ENCODE data around the gene RAB11FIP4. TPM values are rescaled to one million over a fixed set of nuclear protein-coding genes. Genes with fewer than 3 reads are reported as not detected.

Gene RAB11FIP4
- total RNA-seq, 2 donors from 2014 or later = 0.83 to 1.0 TPM

GRCh38 chr17:31490019-31490650 lies 98.7 kb downstream of the RAB11FIP4 start:
- intact Hi-C loops (cut with DNase I) = no loop called here
- no peak for DNase-seq (ENCODE audit: low spot score)

GRCh38 chr17:31490671-31491375 lies 99.3 kb downstream of the RAB11FIP4 start:
- intact Hi-C loops (cut with DNase I) = no loop called here
- DNase-seq (ENCODE audit: low spot score) = no peak

DNA sequence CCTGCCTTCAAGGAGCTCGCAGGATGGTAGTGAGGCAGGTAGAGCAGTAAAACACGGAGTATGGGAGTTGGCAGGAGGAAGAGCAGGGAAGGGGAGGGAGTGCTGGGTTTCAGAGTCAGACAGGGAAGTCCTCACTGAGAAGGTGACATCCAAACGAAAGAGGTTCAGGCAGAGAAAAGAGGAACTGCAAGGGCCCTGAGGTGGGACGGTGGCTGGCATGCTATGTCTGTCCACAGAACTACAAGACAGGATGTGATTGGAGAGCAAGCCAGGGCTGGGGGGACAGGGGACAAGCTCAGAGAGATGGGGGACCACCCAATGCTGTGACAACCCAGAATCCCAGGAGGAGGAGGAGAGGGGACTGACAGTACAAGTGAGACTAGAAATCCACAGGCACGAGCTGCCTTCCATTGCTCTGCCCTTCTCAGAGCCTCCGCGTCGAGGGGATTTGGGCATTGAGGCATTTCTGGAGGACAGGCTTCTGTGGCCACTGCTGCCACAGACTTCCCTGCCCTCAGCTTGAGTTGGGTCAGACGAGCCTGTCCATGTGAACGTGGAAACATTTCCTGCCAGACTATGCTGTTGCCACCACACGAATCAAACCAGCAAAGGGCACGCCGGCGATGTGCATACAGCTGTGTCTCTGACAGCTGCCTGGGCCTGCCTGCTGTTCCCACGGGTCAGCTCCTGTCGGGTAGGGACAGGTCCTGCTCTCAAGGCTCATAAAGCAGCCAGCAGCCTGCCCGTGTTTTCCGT lies 100.1 kb downstream of the RAB11FIP4 start:
- DNase-seq (ENCODE audit: low spot score) = no peak
- intact Hi-C loops (cut with DNase I) = no loop called here

GRCh38 chr17:31492206-31492605 lies 100.7 kb downstream of the RAB11FIP4 start:
- DNase-seq (ENCODE audit: low spot score) = no peak
- intact Hi-C loops (cut with DNase I) = no loop called here

DNA sequence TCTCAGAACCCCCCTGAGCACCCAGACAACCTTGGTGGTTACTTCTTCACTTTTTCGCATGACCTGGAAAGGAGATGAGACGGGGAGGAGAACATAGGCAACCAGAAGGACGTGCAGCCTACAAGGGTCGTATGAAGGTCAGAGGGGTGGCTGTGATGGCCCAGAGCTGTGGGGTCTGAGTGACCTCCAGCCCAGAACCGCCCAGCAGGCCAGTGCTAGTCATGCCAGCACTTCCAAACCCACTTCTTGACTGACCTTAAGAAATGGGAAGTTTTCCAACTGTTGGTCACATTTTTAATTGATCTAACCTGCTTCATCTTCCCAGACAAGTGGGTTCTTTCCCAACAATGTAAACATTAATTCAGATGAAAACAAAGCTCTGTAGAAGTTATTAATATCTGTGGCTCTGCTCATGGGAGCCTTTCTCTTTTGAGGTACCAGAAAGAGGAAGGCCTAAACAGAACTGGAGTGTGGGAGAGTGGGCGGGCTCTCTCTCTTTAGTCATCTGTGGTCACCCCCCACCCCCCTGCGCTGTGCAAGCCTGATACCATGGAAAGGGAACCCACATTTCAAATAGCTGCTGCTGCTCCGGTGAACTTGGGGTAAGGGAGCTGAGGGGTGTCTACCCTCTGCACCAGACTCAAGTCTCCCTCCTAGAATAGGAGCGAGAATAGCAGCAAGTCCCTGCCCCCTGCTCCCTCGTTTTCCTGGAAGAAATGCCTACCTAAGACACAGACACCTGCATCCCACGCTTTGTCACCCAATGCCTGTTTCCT lies 101.6 kb downstream of the RAB11FIP4 start:
- intact Hi-C loops (cut with DNase I) = no loop called here
- no peak for DNase-seq (ENCODE audit: low spot score)

DNA sequence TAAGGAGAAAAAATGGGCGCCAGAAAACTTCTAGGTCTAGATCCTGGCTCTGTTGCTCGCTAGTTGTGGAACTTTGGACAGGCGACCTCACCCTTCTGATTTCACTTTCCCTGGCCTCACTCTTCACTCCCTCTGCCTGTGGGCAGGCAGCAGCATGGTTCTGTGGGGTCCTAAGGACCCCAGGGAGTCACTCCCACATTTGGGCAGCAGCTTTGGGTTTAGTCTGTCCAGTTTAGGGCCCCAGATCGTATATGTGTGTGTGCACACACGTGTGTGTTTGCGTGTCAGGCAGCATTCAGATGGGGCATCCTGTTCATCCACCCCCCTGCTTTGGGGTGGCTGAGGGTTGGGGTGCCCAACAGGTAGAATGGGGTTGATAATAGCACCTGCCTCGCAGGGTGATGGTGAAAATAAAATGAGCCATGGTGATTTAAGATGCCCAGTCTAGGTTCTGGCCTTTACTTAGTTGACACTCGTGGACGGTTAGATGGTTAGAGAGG lies 102.2 kb downstream of the RAB11FIP4 start:
- intact Hi-C loops (cut with DNase I) = no loop called here
- DNase-seq (ENCODE audit: low spot score) = no peak

DNA sequence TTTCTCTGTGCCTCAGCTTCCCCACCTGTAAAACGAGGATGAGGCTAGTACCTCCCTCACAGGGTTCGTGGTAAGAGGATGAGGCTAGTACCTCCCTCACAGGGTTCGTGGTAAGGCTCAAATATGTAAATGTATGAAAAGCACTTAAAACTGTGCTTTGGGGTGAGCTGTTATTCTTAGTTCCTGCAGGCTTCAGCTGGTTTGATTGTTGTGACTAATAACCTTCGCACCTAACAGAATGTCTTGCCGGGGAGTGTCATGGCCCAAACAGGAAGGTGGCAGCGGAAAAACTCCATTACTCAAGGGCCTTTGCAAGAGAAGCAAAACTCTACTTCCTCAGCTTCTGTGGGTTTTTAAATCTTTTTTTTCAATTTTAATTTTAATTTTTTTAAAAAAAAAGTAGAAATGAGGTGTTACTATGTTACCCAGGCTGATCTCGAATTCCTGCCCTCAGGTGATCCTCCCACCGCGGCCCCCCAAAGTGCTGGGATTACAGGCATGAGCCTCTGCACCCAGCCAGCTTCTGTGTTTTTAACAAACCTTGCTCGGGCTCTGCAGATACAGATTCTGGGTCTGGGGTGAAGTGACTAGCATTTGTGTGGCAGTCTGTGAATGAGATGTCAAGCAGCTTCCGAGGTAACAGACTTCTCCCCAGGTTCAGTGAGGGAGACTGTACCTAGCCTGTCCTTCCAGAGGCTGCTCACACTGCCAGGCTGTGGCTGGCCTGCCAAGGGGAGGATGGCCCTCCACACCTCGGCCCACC lies 103.0 kb downstream of the RAB11FIP4 start:
- no peak for DNase-seq (ENCODE audit: low spot score)
- intact Hi-C loops (cut with DNase I) = no loop called here

DNA sequence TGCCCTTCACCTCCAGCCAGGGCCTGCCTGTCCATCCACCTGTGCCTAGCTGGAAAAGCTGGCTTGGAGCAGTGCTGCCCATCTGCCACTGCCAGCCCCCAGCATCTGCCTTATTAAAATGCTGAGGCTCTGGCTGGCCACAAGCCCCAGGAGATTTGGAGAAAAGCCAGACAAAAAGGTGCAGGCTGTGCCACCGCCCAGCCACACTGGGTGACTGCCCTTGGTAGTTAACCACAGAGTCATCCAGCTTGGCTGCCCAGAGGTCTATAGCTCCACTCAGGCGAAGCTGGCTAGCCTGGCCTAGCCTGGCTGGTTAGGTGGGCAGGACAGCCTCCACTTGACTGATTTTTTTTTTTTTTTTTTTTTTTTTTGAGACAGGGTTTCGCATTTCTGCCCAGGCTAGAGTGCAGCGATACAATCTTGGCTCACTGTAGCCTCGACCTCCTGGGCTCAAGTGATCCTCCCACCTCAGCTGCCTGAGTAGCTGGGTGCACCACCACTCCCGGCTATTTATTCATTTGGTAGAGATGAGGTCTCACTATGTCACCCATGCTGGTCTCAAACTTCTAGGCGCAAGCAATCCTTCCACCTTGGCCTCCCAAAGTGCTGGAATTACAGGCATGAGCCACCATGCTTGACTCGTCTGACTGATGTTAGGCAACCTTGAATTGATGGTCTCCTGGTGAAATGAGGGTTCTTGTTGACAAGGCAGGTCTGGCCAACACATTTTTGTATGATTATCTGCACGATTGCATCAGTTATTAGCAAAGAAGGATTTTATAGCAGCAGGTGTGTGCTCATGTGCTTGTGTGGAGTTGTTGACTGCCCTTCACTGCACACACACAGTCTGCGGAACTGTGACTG lies 103.8 kb downstream of the RAB11FIP4 start:
- intact Hi-C loops (cut with DNase I) = no loop called here
- no peak for DNase-seq (ENCODE audit: low spot score)

DNA sequence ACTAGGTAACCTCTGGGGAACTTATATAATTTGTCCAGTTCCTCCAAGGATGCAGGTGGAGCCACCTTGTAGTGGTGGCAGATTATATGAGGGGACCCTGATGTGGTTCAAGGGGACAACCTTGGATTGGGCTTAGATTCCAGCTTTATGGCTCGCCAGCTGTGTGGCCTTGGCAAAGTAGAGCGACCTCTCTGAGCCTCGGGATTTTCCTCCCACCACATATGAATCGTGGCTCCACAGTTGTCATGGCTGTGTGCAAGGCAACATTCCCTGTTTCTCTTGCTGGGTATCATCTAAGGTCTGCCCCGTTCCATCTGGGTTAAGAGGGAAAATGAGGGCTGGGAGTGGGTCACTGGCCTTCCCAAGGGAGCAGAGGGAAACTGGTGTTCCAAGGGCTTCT lies 104.6 kb downstream of the RAB11FIP4 start:
- no peak for DNase-seq (ENCODE audit: low spot score)
- intact Hi-C loops (cut with DNase I) = no loop called here

- intact Hi-C loops (cut with DNase I) = no loop called here
- DNase-seq (ENCODE audit: low spot score) = no peak
These were observed 105.1 kb downstream of the RAB11FIP4 start for GRCh38 chr17:31496601-31497000.

DNA sequence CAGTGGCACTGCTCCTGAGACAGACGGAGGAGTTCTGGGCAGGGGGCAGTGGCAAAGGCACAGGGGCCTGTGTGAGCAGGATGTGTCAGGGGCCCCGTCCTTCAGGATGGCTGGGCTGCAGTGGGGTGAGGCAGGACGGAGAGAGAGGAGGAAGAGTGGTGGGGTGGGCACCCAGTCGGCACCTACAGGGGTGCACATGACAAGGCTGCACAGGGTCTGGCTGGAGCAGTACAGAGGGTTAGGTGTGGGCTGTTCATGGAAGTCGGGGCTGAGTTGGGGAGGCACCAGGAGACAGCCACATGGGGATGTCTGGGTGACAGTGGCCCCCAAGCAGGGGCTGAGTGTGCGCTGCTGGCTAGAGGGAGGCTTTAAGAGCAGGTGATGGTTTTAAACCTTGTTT lies 106.0 kb downstream of the RAB11FIP4 start:
- intact Hi-C loops (cut with DNase I) = no loop called here
- DNase-seq (ENCODE audit: low spot score) = no peak

GRCh38 chr17:31497994-31498826 lies 106.7 kb downstream of the RAB11FIP4 start:
- intact Hi-C loops (cut with DNase I) = no loop called here
- DNase-seq (ENCODE audit: low spot score) = no peak

- intact Hi-C loops (cut with DNase I) = no loop called here
- DNase-seq (ENCODE audit: low spot score) = no peak
These were observed 108.5 kb downstream of the RAB11FIP4 start for GRCh38 chr17:31499771-31500554.

DNA sequence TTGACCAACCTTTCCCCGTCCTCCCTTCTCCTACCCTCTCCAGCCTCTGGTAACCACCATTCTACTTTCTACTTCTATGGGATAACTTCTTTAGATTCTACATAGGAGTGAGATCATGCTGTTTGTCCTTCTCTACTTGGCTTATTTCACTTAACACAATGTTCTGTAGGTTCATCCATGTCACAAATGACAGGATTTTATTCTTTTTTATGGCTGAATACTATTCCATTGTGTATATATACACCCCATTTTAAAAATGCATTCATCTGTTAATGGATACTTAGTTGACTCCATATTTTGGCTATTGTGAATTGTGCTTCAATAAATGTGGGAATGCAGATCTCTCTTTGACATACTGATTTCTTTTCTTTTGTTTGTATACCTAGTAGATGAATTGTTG lies 115.0 kb downstream of the RAB11FIP4 start:
- no peak for DNase-seq (ENCODE audit: low spot score)
- intact Hi-C loops (cut with DNase I) = no loop called here

DNA sequence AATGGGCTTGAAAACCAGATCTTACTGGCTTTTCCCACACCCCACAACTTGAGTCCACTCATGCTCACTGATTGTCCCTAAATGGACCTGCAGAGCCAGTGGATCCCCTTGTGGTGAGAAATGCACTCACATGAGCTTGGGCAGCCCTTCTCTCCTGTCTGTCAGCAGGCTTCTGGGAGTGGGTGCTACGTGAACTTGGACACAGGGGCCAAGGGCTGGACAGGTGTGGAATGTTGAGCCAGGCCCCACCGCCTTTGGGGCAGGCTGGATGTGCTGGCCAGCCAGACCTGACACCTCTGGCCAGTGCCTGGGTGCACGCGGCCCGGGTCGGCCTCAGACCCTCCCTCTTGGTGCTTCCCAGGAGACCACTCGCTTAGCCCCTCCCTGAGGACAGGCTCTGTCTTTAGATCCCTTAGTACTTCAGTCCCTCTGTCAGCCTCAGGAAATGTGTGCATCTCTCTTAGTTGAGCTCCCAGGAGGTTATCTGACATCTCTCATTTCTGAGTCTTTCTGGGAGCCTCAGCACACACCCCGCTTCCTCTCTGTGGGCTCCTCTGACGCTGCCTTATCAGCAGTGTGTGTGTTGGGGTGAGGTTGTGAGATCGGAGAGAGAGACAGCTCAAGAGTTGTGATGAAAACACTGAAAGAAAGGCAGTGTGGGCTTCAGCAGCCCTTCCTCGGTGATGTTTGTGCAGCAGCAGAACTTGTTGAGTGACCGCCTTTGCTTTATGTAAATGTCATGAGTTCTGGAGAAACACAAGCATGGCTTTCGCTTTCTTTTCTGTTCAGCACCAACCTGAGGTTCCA lies 117.0 kb downstream of the RAB11FIP4 start:
- DNase-seq (ENCODE audit: low spot score) = no peak
- intact Hi-C loops (cut with DNase I) = no loop called here
